MCF 10A (cell line): ENCODE data around the gene FOXP4. TPM values are rescaled to one million over a fixed set of nuclear protein-coding genes. Genes with fewer than 3 reads are reported as not detected.

Source experiments
- BruUV-seq: library from RNA; stranded (reverse); fragments of 400-500 nt; replicated peaks from 2 replicates; lab custom pipeline; 2021; lab: Mats Ljungman, UMichigan
- CTCF ChIA-PET: fragments of 300-600 bp; sonication (Branson Sonifier 250); formaldehyde crosslinking; extraction: SDS; loops from one replicate; lab custom pipeline; 2021; ENCODE audit warnings: antibody characterized with exemption, inconsistent platforms; lab: Yijun Ruan, JAX
- POLR2A ChIA-PET: fragments of 300-600, 350-650 bp; sonication (Branson Sonifier 250); formaldehyde crosslinking; extraction: SDS; loops from one replicate; lab custom pipeline; 2020; ENCODE audit warnings: antibody characterized with exemption, inconsistent platforms; lab: Yijun Ruan, JAX
- DNase-seq: peaks from one replicate; pipeline ENCODE4 v3.0.0-alpha.2; 2018; ENCODE audit not compliant: unreplicated experiment
- H3K27ac Mint-ChIP-seq: one replicate; pipeline ENCODE4 v1.8.0; 2022; ENCODE audit warnings: mild to moderate bottlenecking, low read depth, mixed read lengths; ENCODE audit not compliant: unreplicated experiment
- H3K27me3 Mint-ChIP-seq: one replicate; pipeline ENCODE4 v1.8.0; 2022; ENCODE audit warnings: mixed read lengths; ENCODE audit not compliant: insufficient read depth, unreplicated experiment
- H3K36me3 Mint-ChIP-seq: one replicate; pipeline ENCODE4 v1.8.0; 2022; ENCODE audit warnings: mild to moderate bottlenecking, moderate library complexity, mixed read lengths; ENCODE audit not compliant: insufficient read depth, unreplicated experiment
- H3K4me1 Mint-ChIP-seq: one replicate; pipeline ENCODE4 v1.8.0; 2022; ENCODE audit warnings: mixed read lengths; ENCODE audit not compliant: insufficient read depth, unreplicated experiment
- H3K4me3 Mint-ChIP-seq: one replicate; pipeline ENCODE4 v1.8.0; 2022; ENCODE audit warnings: mild to moderate bottlenecking, moderate library complexity, mixed read lengths; ENCODE audit not compliant: unreplicated experiment
- H3K9me3 Mint-ChIP-seq: one replicate; pipeline ENCODE4 v1.8.0; 2022; ENCODE audit warnings: mixed read lengths; ENCODE audit not compliant: unreplicated experiment
- CTCF ChIP-seq: fragments of 200-600 bp; IDR thresholded peaks from one replicate; pipeline ENCODE4 v1.8.0; 2022; ENCODE audit warnings: antibody characterized with exemption, mild to moderate bottlenecking; ENCODE audit not compliant: unreplicated experiment
- intact Hi-C: fragments of 100-400 bp; cut with micrococcal nuclease; formaldehyde crosslinking; loops from 2 replicates; pipeline ENCODE4 v1.14.1; 2022
- total RNA-seq: library from RNA; stranded (reverse); gene quantifications from 2 replicates; pipeline ENCODE4 v1.2.3, GENCODE V29; 2022

FOXP4 gene
- total RNA-seq, 1 experiment from 2014 or later = 16.5 TPM

- H3K9me3 Mint-ChIP-seq = no peaks in the 10 kb centered on the region
- peaks cover 15% of the 10 kb centered on the region for H3K36me3 Mint-ChIP-seq
- ChIA-PET POLR2A (no interaction called here), CTCF (interaction anchor here (1.0 kb wide), 1 partner anchor 115 kb away, joined by 4 read pairs; no protein-coding TSS in a partner anchor)
- H3K27me3 Mint-ChIP-seq = no peaks in the 10 kb centered on the region
- H3K4me1 Mint-ChIP-seq = peaks cover 37% of the 10 kb centered on the region
- H3K4me3 Mint-ChIP-seq = peak overlapping the region; percentile 15
- peak; percentile 67 for DNase-seq
- peak overlapping the region; percentile 54 for H3K27ac Mint-ChIP-seq
- intact Hi-C loops = no loop called here
- BruUV-seq = no TSS peak
- TF ChIP-seq CTCF = no peak
These were observed 31.4 kb downstream of the FOXP4 start for GRCh38 chr6:41577356-41578216.

GRCh38 chr6:41578217-41579087 lies 32.3 kb downstream of the FOXP4 start:
- Mint-ChIP-seq H3K36me3 (peaks cover 15% of the 10 kb centered on the region), H3K27me3 (no peaks in the 10 kb centered on the region), H3K27ac (peak overlapping the region; percentile 54), H3K4me3 (peak overlapping the region; percentile 15), H3K9me3 (no peaks in the 10 kb centered on the region), H3K4me1 (peaks cover 37% of the 10 kb centered on the region)
- intact Hi-C loops = no loop called here
- TF ChIP-seq CTCF = no peak
- BruUV-seq = no TSS peak
- POLR2A ChIA-PET = interaction anchor here (0.6 kb wide), 1 partner anchor 105 kb away, joined by 5 read pairs; no protein-coding TSS in a partner anchor
- CTCF ChIA-PET = interaction anchor here (0.6 to 3.8 kb wide), 4 partner anchors 13 to 210 kb away, joined by 3 to 16 read pairs (median 4); no protein-coding TSS in a partner anchor
- DNase-seq = peak; percentile 14

- Mint-ChIP-seq H3K4me3 (no peak overlapping the region), H3K36me3 (peaks cover 15% of the 10 kb centered on the region), H3K27ac (no peak overlapping the region), H3K9me3 (no peaks in the 10 kb centered on the region), H3K4me1 (peaks cover 37% of the 10 kb centered on the region), H3K27me3 (no peaks in the 10 kb centered on the region)
- no TSS peak for BruUV-seq
- intact Hi-C loops = no loop called here
- TF ChIP-seq CTCF = no peak
- no peak for DNase-seq
- ChIA-PET POLR2A (no interaction called here), CTCF (interaction anchor here (0.7 to 3.8 kb wide), 5 partner anchors 10 to 588 kb away, joined by 3 to 16 read pairs (median 4); no protein-coding TSS in a partner anchor)
These were observed 33.0 kb downstream of the FOXP4 start for GRCh38 chr6:41579088-41579610.
